Transverse colon (tissue), 4 donors: ENCODE measurements around the gene IL12RB1. TPM values are rescaled to one million over a fixed set of nuclear protein-coding genes. Genes with fewer than 3 reads are reported as not detected.

Experiments used
- DNase-seq: peaks from one replicate; pipeline ENCODE4 v3.0.0-alpha.2; 2019
- H3K27ac ChIP-seq, 4 donors: fragments of 200-600 bp; sonication (generic); 2 replicates each; pipeline ENCODE4 v1.5.1; 2016 to 2018; ENCODE audit warnings: inconsistent platforms in 4 of 4
- H3K27me3 ChIP-seq: fragments of 200-600 bp; sonication (generic); 2 replicates; pipeline ENCODE4 v1.5.1; 2017; ENCODE audit warnings: inconsistent platforms
- H3K36me3 ChIP-seq, 4 donors: fragments of 200-600 bp; sonication (generic); 2 replicates each; pipeline ENCODE4 v1.5.1; 2017 to 2019; ENCODE audit warnings: inconsistent platforms in 4 of 4
- H3K4me1 ChIP-seq, 4 donors: fragments of 200-600 bp; sonication (generic); 2 replicates each; pipeline ENCODE4 v1.5.1; 2017 to 2020; ENCODE audit warnings: inconsistent platforms in 4 of 4
- H3K4me3 ChIP-seq, 4 donors: fragments of 200-600 bp; sonication (generic); 1 replicate in 1 of 4; 2 replicates in 3 of 4; pipeline versions ENCODE4 v1.5.1 to v1.6.1; 2017 to 2019; ENCODE audit warnings: inconsistent platforms in 4 of 4
- H3K9me3 ChIP-seq, 2 donors: fragments of 200-600 bp; sonication (generic); 2 replicates each; pipeline ENCODE4 v1.5.1; 2017 to 2019; ENCODE audit warnings: inconsistent platforms in 2 of 2
- EP300 ChIP-seq: sonication (generic); formaldehyde crosslinking; IDR thresholded peaks from one replicate; pipeline ENCODE4 v1.6.1; 2017; ENCODE audit warnings: antibody characterized with exemption, low read depth
- POLR2A ChIP-seq: fragments of 450-650 bp; IDR thresholded peaks from one replicate; pipeline ENCODE4 v1.6.1; 2016; ENCODE audit warnings: antibody characterized with exemption, mild to moderate bottlenecking, moderate library complexity
- POLR2AphosphoS5 ChIP-seq, 3 donors: sonication (generic); formaldehyde crosslinking; IDR thresholded peaks; one replicate each; pipeline ENCODE4 v1.6.1; 2016; ENCODE audit warnings: antibody characterized with exemption in 3 of 3
- WGBS, 2 donors: methylation state at CpG; one replicate each; pipeline ENCODE4 v1.1.5; 2018; ENCODE audit warnings: low coverage in 1 of 2; 5-methylcytosine and 5-hydroxymethylcytosine counted together
- in situ Hi-C, 4 donors: fragments of 200-750 bp; cut with MboI; loops; one replicate each; pipeline versions ENCODE4 v1.15.0 to v1.15.1; 2017; ENCODE audit warnings: low sequenced_read_pairs in 3 of 4, low pct_ligation_motif_present in 1 of 4, low pct_unique_long_range_greater_than_20kb in 1 of 4
- intact Hi-C: fragments of 100-400 bp; cut with DNase I; formaldehyde crosslinking; loops from one replicate; pipeline ENCODE4 v1.15.1; 2023; ENCODE audit warnings: low total_unique reads
- total RNA-seq, 4 donors: library from RNA; depleted of rRNA; stranded (reverse); fragments of >200 nt; gene quantifications; one replicate each; pipeline ENCODE4 v1.1.0, GENCODE V29; 2016
- TF ChIP-seq, protein P1 (sequence below), 5 experiments: fragments of 200-600 bp in 3 of 5; fragments of 450-650 bp in 2 of 5; sonication (generic) in 3 of 5; IDR thresholded peaks; 1 replicate in 2 of 5; 2 replicates in 3 of 5; pipeline ENCODE4 v1.5.1; 2016 to 2017; ENCODE audit warnings: antibody characterized with exemption in 5 of 5, inconsistent platforms in 3 of 5, mild to moderate bottlenecking in 2 of 5, moderate library complexity in 1 of 5

IL12RB1 gene
- total RNA-seq, 4 donors from 2014 or later, result 0.55 to 2.1 TPM; not detected in 2

DNA sequence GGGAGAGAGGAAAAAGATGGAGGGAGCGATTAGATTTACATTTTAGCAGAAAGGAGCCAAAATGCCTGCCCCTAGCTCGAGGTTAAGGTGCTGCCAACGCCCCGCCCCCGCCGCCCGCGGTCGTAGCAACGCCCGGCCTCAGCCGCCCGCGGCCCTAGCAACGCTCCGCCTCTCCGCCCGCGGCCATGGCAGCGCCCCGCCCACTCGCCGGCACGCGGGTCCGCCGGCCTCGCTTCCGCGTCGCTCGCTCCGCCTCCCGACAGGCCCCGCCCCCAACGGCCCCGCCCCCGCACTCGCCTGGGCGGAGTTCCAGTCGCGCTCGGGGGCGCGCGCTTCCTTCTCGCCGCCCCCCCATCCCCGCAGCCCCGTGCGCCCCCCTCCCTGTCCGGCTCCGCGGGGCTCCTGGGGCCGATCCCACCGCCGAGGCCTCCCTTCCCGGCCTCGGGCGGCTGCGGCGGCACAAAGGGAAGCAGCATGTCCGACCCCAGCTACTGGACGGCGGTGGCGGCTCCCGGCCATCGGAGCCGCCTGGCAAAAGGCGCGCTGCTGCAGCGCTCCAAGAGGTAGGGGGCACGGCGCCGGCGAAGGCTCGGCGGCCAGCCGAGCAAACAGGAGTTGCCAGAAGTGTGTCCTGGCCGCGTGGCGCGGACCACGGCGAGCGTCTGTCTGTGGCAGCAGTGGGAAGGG lies 31.1 kb upstream of the IL12RB1 start:
- Histone ChIP-seq H3K9me3 (no peaks in the 10 kb centered on the region), H3K27ac (peak overlapping the region; percentile 80 to 85 (median 83)), H3K36me3 (no peaks in the 10 kb centered on the region), H3K27me3 (no peaks in the 10 kb centered on the region), H3K4me3 (peak overlapping the region; percentile 66 to 93 (median 77)), H3K4me1 (peaks cover 10 to 24% (median 18%) of the 10 kb centered on the region in 4 donors)
- in situ Hi-C loops (no loop called here), intact Hi-C loops (no loop called here)
- TF ChIP-seq, protein P1, sequence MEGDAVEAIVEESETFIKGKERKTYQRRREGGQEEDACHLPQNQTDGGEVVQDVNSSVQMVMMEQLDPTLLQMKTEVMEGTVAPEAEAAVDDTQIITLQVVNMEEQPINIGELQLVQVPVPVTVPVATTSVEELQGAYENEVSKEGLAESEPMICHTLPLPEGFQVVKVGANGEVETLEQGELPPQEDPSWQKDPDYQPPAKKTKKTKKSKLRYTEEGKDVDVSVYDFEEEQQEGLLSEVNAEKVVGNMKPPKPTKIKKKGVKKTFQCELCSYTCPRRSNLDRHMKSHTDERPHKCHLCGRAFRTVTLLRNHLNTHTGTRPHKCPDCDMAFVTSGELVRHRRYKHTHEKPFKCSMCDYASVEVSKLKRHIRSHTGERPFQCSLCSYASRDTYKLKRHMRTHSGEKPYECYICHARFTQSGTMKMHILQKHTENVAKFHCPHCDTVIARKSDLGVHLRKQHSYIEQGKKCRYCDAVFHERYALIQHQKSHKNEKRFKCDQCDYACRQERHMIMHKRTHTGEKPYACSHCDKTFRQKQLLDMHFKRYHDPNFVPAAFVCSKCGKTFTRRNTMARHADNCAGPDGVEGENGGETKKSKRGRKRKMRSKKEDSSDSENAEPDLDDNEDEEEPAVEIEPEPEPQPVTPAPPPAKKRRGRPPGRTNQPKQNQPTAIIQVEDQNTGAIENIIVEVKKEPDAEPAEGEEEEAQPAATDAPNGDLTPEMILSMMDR (IDR thresholded peaks at IDR 0.05), result no peak
- TF ChIP-seq POLR2A (no peak), POLR2AphosphoS5 (IDR thresholded peaks at IDR 0.05) (no peak), EP300 (no peak)
- DNase-seq, result peak; percentile 95
- 1% methylated on average over 33 of the region's 86 CpGs; no CpG with 5 or more reads in 1 of the 2 donors for WGBS, 2 donors

DNA sequence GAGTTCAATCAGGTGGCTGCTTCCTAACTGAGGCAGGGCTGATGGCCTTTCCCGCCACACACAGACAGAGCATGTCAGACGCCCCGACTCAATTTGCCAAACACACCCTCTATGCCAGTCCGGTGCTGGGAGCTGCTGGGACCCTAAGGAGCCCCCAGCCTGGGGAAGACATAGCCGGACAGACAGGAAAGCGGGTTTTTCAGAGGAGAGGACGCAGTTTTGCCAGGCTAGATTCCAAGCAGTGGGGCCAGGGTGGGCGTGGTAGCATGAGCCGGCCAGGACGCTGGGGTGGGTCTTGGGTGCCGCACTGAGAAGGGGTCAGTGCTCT lies 30.6 kb upstream of the IL12RB1 start:
- Histone ChIP-seq H3K27ac (peak overlapping the region; percentile 13 to 83 (median 38)), H3K9me3 (no peaks in the 10 kb centered on the region), H3K27me3 (no peaks in the 10 kb centered on the region), H3K4me3 (peak overlapping the region in 2 of 4 donors; percentile 75 to 93), H3K36me3 (no peaks in the 10 kb centered on the region), H3K4me1 (peaks cover 10 to 29% (median 18%) of the 10 kb centered on the region in 4 donors)
- intact Hi-C loops (no loop called here), in situ Hi-C loops (no loop called here)
- no peak for DNase-seq
- TF ChIP-seq, protein P1 (IDR thresholded peaks at IDR 0.05), result no peak
- no peak for TF ChIP-seq EP300
- TF ChIP-seq POLR2A, result no peak
- TF ChIP-seq POLR2AphosphoS5 (IDR thresholded peaks at IDR 0.05), result no peak
- WGBS, 2 donors, result 27% methylated on average over 11 of the region's 11 CpGs; no CpG with 5 or more reads in 1 of the 2 donors

DNA sequence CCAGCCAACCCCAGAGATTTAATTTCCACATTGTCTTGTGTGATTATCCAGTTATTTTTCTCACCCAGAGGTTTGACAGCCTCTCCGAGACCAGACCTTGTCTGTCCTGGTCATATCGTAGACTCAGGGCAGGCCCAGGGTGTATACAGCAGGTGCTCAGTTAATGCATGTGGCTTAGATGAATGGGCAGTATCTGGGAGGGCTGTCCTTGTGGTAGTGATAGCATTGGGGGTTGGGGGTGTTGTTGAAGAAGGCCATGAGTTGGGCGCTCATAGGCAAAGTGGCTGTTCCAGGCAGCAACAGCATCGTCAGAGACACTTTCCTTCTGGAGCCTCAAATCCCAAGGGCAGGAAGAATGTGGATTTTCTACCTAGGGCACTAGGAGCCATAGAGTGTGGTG lies 27.7 kb upstream of the IL12RB1 start:
- Histone ChIP-seq H3K27ac (no peak overlapping the region), H3K9me3 (no peaks in the 10 kb centered on the region), H3K4me1 (peaks cover 20 to 45% (median 29%) of the 10 kb centered on the region in 4 donors), H3K27me3 (no peaks in the 10 kb centered on the region), H3K4me3 (no peak overlapping the region), H3K36me3 (no peaks in the 10 kb centered on the region)
- intact Hi-C loops (loop anchor here (5.0 kb wide), 2 partner anchors 48 to 138 kb away; no protein-coding TSS in a partner anchor), in situ Hi-C loops (no loop called here)
- 86 to 94% methylated on average over 2 to 4 of the region's 4 CpGs for WGBS, 2 donors
- DNase-seq, result no peak
- TF ChIP-seq POLR2AphosphoS5 (IDR thresholded peaks at IDR 0.05), result no peak
- TF ChIP-seq EP300, result no peak
- TF ChIP-seq POLR2A, result no peak
- TF ChIP-seq, protein P1 (IDR thresholded peaks at IDR 0.05), result no peak

DNA sequence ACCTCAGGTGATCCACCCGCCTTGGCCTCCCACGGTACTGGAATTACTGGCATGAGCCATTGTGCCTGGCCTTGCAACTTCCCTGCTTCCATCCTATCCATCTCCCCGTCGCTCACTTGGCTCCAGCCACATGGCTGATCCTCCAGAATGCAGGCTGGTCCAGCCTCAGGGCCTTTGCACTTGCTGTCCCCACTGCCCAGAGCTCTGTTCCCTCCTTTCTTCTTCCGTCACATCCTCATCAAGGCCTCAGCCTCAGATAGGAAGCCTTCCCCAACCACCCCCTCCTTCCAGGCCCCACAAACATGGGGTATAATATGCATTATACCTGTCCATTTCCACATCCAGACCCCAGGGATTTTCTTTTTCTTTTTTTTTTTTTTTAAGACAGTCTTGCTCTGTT lies 27.1 kb upstream of the IL12RB1 start:
- Histone ChIP-seq H3K4me1 (peaks cover 20 to 47% (median 32%) of the 10 kb centered on the region in 4 donors), H3K9me3 (no peaks in the 10 kb centered on the region), H3K36me3 (no peaks in the 10 kb centered on the region), H3K4me3 (no peak overlapping the region), H3K27ac (no peak overlapping the region), H3K27me3 (no peaks in the 10 kb centered on the region)
- in situ Hi-C loops (no loop called here), intact Hi-C loops (loop anchor here (5.0 kb wide), 2 partner anchors 48 to 138 kb away; no protein-coding TSS in a partner anchor)
- 95 to 100% methylated on average over 3 to 5 of the region's 5 CpGs for WGBS, 2 donors
- DNase-seq, result no peak
- TF ChIP-seq EP300 (no peak), POLR2A (no peak)
